SK-N-SH treated with all-trans-retinoic acid at 6 μM for 48 hours (cell line): Measurements from ENCODE around the gene PCDHGA10.
"Not testable (repeated sequence)": the region's sequence is repeated elsewhere in the genome, so short reads cannot be mapped to it uniquely, and the experiment has no call there.

ENCODE experiments used
- ATAC-seq: fragments of 200-7000 bp; cut with Tn5 transposase; 3 replicates; pipeline ENCODE4 v1.9.1; 2020; ENCODE audit warnings: mild to moderate bottlenecking, moderate library complexity
- BACH2 ChIP-seq: fragments of 250-450 bp; sonication (Bioruptor Pico); IDR thresholded peaks from 2 replicates; pipeline ENCODE4 v1.9.0; 2021; ENCODE audit warnings: mild to moderate bottlenecking, borderline replicate concordance
- CSDC2 ChIP-seq: fragments of 250-450 bp; sonication (Bioruptor Pico); IDR thresholded peaks from 2 replicates; pipeline ENCODE4 v1.5.0; 2020; ENCODE audit warnings: mild to moderate bottlenecking, moderate library complexity
- GLIS3 ChIP-seq: fragments of 250-450 bp; sonication (Bioruptor Pico); IDR thresholded peaks from 2 replicates; pipeline ENCODE4 v1.5.0; 2020; ENCODE audit warnings: mild to moderate bottlenecking, moderate library complexity
- ISL1 ChIP-seq: fragments of 250-450 bp; sonication (Bioruptor Pico); IDR thresholded peaks from 2 replicates; pipeline ENCODE4 v2.1.2; 2022; ENCODE audit warnings: mild to moderate bottlenecking, moderate library complexity
- OSR1 ChIP-seq: fragments of 250-450 bp; sonication (Bioruptor Pico); IDR thresholded peaks from 2 replicates; pipeline ENCODE4 v1.8.0; 2022; ENCODE audit warnings: moderate library complexity, mild to moderate bottlenecking, inconsistent platforms
- PPARA ChIP-seq: fragments of 250-450 bp; sonication (Bioruptor Pico); IDR thresholded peaks from 2 replicates; pipeline ENCODE4 v1.5.0; 2020; ENCODE audit warnings: mild to moderate bottlenecking, borderline replicate concordance
- RARB ChIP-seq: fragments of 250-450 bp; sonication (Bioruptor Pico); IDR thresholded peaks from 2 replicates; pipeline ENCODE4 v1.8.0; 2021; ENCODE audit warnings: mild to moderate bottlenecking, moderate library complexity
- SNAI2 ChIP-seq: fragments of 250-450 bp; sonication (Bioruptor Pico); IDR thresholded peaks from 2 replicates; pipeline ENCODE4 v1.5.0; 2020; ENCODE audit warnings: mild to moderate bottlenecking, moderate library complexity
- TOX ChIP-seq: fragments of 250-450 bp; sonication (Bioruptor Pico); IDR thresholded peaks from 2 replicates; pipeline ENCODE4 v1.8.0; 2021; ENCODE audit warnings: mild to moderate bottlenecking, moderate library complexity, borderline replicate concordance
- ZC3H10 ChIP-seq: fragments of 250-450 bp; sonication (Bioruptor Pico); IDR thresholded peaks from 2 replicates; pipeline ENCODE4 v1.5.1; 2021; ENCODE audit warnings: mild to moderate bottlenecking, moderate library complexity
- ZFP3 ChIP-seq: fragments of 250-450 bp; sonication (Bioruptor Pico); IDR thresholded peaks from 2 replicates; pipeline ENCODE4 v1.5.0; 2020; ENCODE audit warnings: mild to moderate bottlenecking, moderate library complexity
- ZFP30 ChIP-seq: fragments of 450-650 bp; formaldehyde crosslinking; IDR thresholded peaks from 2 replicates; pipeline ENCODE4 v1.5.0; 2022; ENCODE audit warnings: mild to moderate bottlenecking, moderate library complexity
- ZNF565 ChIP-seq: fragments of 450-650 bp; formaldehyde crosslinking; conservative IDR thresholded peaks from 2 replicates; pipeline ENCODE4 v1.5.0; 2020; ENCODE audit warnings: low read depth, mild to moderate bottlenecking, moderate library complexity
- ZNF70 ChIP-seq: fragments of 450-650 bp; formaldehyde crosslinking; IDR thresholded peaks from 2 replicates; pipeline ENCODE4 v1.5.0; 2020; ENCODE audit warnings: mild to moderate bottlenecking, moderate library complexity
- ZNF8 ChIP-seq: fragments of 450-650 bp; formaldehyde crosslinking; IDR thresholded peaks from 2 replicates; pipeline ENCODE4 v1.5.0; 2020; ENCODE audit warnings: mild to moderate bottlenecking, moderate library complexity
- TF ChIP-seq, protein P1 (sequence below): fragments of 250-450 bp; sonication (Bioruptor Pico); IDR thresholded peaks from 2 replicates; pipeline ENCODE4 v1.5.0; 2020; ENCODE audit warnings: mild to moderate bottlenecking, moderate library complexity
- TF ChIP-seq, protein P2 (sequence below): fragments of 250-450 bp; sonication (Bioruptor Pico); IDR thresholded peaks from 2 replicates; pipeline ENCODE4 v1.5.1; 2020; ENCODE audit warnings: low read depth, mild to moderate bottlenecking, moderate library complexity

Gene PCDHGA10

GRCh38 chr5:141402553-141403243 is 10.1 kb upstream of the PCDHGA10 start, which contains the start of gene PCDHGA9:
Gene PCDHGA9, plus strand, starts transcription at chr5:141402778. Its CDS starts 175 bp downstream, at chr5:141402953.
- no peak for ATAC-seq
- no peak for TF ChIP-seq ZNF565 (CRISPR knock-in tag)
- no peak for TF ChIP-seq ZNF8 (CRISPR knock-in tag)
- no peak for TF ChIP-seq SNAI2 (CRISPR knock-in tag)
- TF ChIP-seq BACH2 (CRISPR knock-in tag): no peak
- no peak for TF ChIP-seq GLIS3 (CRISPR knock-in tag)
- TF ChIP-seq, protein P1, sequence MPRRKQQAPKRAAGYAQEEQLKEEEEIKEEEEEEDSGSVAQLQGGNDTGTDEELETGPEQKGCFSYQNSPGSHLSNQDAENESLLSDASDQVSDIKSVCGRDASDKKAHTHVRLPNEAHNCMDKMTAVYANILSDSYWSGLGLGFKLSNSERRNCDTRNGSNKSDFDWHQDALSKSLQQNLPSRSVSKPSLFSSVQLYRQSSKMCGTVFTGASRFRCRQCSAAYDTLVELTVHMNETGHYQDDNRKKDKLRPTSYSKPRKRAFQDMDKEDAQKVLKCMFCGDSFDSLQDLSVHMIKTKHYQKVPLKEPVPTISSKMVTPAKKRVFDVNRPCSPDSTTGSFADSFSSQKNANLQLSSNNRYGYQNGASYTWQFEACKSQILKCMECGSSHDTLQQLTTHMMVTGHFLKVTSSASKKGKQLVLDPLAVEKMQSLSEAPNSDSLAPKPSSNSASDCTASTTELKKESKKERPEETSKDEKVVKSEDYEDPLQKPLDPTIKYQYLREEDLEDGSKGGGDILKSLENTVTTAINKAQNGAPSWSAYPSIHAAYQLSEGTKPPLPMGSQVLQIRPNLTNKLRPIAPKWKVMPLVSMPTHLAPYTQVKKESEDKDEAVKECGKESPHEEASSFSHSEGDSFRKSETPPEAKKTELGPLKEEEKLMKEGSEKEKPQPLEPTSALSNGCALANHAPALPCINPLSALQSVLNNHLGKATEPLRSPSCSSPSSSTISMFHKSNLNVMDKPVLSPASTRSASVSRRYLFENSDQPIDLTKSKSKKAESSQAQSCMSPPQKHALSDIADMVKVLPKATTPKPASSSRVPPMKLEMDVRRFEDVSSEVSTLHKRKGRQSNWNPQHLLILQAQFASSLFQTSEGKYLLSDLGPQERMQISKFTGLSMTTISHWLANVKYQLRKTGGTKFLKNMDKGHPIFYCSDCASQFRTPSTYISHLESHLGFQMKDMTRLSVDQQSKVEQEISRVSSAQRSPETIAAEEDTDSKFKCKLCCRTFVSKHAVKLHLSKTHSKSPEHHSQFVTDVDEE (CRISPR knock-in tag): no peak
- TF ChIP-seq TOX (CRISPR knock-in tag): no peak
- TF ChIP-seq OSR1 (CRISPR knock-in tag): no peak
- TF ChIP-seq ZFP30 (CRISPR knock-in tag): no peak
- no peak for TF ChIP-seq PPARA (CRISPR knock-in tag)
- TF ChIP-seq ZNF70 (CRISPR knock-in tag): no peak

- ATAC-seq: no peak
- TF ChIP-seq CSDC2 (CRISPR knock-in tag) (no peak), GLIS3 (CRISPR knock-in tag) (no peak), PPARA (CRISPR knock-in tag) (no peak)
Measured at GRCh38 chr5:141403387-141403786, 9.4 kb upstream of the PCDHGA10 start.

DNA sequence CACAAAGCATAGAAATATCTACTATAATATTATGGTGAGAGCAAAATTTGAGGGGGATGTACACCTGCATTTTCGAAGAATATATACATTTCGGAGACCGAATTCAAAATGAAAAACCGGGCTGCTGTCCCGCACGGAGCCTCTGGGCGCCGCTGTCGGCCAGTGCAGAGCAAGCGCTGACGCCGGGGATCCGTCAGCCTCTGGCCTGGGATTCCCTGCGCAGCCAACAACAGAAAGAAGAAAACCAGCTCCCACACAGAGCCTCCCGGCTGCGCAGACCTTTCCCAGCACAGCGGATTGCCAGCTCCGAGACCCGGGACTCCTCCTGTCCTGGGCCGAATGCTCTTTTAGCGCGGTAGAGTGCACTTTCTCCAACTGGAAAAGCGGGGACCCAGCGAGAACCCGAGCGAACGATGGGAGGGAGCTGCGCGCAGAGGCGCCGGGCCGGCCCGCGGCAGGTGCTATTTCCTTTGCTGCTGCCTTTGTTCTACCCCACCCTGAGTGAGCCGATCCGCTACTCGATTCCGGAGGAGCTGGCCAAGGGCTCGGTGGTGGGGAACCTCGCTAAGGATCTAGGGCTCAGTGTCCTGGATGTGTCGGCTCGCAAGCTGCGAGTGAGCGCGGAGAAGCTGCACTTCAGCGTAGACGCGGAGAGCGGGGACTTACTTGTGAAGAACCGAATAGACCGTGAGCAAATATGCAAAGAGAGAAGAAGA is 4.8 kb upstream of the PCDHGA10 start, which contains the start of gene PCDHGB6:
TSS of gene PCDHGB6 (plus strand) at position 232 of the 716 bp plus-strand sequence. CDS start at position 414, 182 bp downstream.
- not testable (repeated sequence) for ATAC-seq

- ATAC-seq: no peak
- TF ChIP-seq, protein P2, sequence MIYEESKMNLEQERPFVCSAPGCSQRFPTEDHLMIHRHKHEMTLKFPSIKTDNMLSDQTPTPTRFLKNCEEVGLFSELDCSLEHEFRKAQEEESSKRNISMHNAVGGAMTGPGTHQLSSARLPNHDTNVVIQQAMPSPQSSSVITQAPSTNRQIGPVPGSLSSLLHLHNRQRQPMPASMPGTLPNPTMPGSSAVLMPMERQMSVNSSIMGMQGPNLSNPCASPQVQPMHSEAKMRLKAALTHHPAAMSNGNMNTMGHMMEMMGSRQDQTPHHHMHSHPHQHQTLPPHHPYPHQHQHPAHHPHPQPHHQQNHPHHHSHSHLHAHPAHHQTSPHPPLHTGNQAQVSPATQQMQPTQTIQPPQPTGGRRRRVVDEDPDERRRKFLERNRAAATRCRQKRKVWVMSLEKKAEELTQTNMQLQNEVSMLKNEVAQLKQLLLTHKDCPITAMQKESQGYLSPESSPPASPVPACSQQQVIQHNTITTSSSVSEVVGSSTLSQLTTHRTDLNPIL (CRISPR knock-in tag): no peak
- TF ChIP-seq PPARA (CRISPR knock-in tag): no peak
- TF ChIP-seq CSDC2 (CRISPR knock-in tag): no peak
- no peak for TF ChIP-seq RARB
- TF ChIP-seq OSR1 (CRISPR knock-in tag): no peak
- no peak for TF ChIP-seq ISL1 (CRISPR knock-in tag)
- TF ChIP-seq ZFP3 (CRISPR knock-in tag): no peak
- TF ChIP-seq, protein P1 (CRISPR knock-in tag): no peak
- no peak for TF ChIP-seq BACH2 (CRISPR knock-in tag)
- TF ChIP-seq TOX (CRISPR knock-in tag): no peak
- no peak for TF ChIP-seq ZFP30 (CRISPR knock-in tag)
- no peak for TF ChIP-seq ZC3H10 (CRISPR knock-in tag)
- TF ChIP-seq ZNF565 (CRISPR knock-in tag): no peak
Measured at GRCh38 chr5:141409598-141410306, 3.0 kb upstream of the PCDHGA10 start.
